Ovary (tissue), 10 donors: ENCODE data around the gene AMFR. TPM values are rescaled to one million over a fixed set of nuclear protein-coding genes. Genes with fewer than 3 reads are reported as not detected.

Source experiments
- DNase-seq, 5 donors: peaks; one replicate each; pipeline ENCODE4 v3.0.0-alpha.2; 2019 to 2020
- H3K27ac ChIP-seq, 2 donors: fragments of 200-600 bp; one replicate each; pipeline versions ENCODE4 v1.5.1 to v1.8.0; 2019 to 2022
- H3K27me3 ChIP-seq: fragments of 200-600 bp; one replicate; pipeline ENCODE4 v1.8.0; 2022
- H3K36me3 ChIP-seq: fragments of 200-600 bp; sonication (generic); one replicate; pipeline ENCODE4 v1.5.1; 2019
- H3K4me1 ChIP-seq: one replicate; pipeline ENCODE4 v1.8.1; 2013; ENCODE audit warnings: mild to moderate bottlenecking, moderate library complexity; ENCODE audit not compliant: insufficient read depth
- H3K4me3 ChIP-seq: fragments of 200-600 bp; sonication (generic); one replicate; pipeline ENCODE4 v1.5.1; 2017
- H3K9me3 ChIP-seq, 2 donors: fragments of 200-600 bp in 1 of 2; sonication (generic) in 1 of 2; one replicate each; pipeline versions ENCODE4 v1.5.1 to v1.8.1; 2013 to 2019; ENCODE audit warnings: mild to moderate bottlenecking in 1 of 2, moderate library complexity in 1 of 2
- CTCF ChIP-seq, 3 donors: fragments of 450-650 bp in 2 of 3; fragments of 200-600 bp in 1 of 3; IDR thresholded peaks; one replicate each; pipeline versions ENCODE4 v1.5.1 to v1.8.0; 2016 to 2022; ENCODE audit warnings: antibody characterized with exemption in 3 of 3, mild to moderate bottlenecking in 1 of 3
- EP300 ChIP-seq: sonication (generic); formaldehyde crosslinking; IDR thresholded peaks from one replicate; pipeline ENCODE4 v1.6.1; 2017; ENCODE audit warnings: antibody characterized with exemption
- POLR2A ChIP-seq: fragments of 450-650 bp; IDR thresholded peaks from one replicate; pipeline ENCODE4 v1.6.1; 2017; ENCODE audit warnings: antibody characterized with exemption, mild to moderate bottlenecking, moderate library complexity
- WGBS, 3 donors: extraction: QIAGEN DNeasy Blood & Tissue Kit in 1 of 3; methylation state at CpG; one replicate each; pipeline versions ENCODE4 v1.1.5 to v1.1.7; 2013 to 2017; 5-methylcytosine and 5-hydroxymethylcytosine counted together
- intact Hi-C, 4 donors: fragments of 100-400 bp; cut with DNase I; formaldehyde crosslinking; loops; one replicate each; pipeline versions ENCODE4 v1.11.0 to v1.15.1; 2022 to 2023
- long read RNA-seq, 3 donors: library from polyadenylated mRNA in 2 of 3; unstranded in 2 of 3; transcript quantifications; one replicate each; pipeline ENCODE4 v2.0.0 and lab custom pipeline, GENCODE V29; 2021 to 2026
- polyA plus RNA-seq, 2 donors: library from polyadenylated mRNA; stranded (reverse); fragments of 200-250 nt in 1 of 2; fragments of 350-450 nt in 1 of 2; fragmentation: Illumina TruSeq in 1 of 2; extraction: RNeasy Lipid Tissue Mini Kit (QIAGEN cat#74804) in 1 of 2; gene quantifications; one replicate each; pipeline ENCODE4 v1.2.3, GENCODE V29; 2013 to 2014
- total RNA-seq, 7 donors: library from RNA; depleted of rRNA in 2 of 7; stranded (reverse); fragments of >200 nt in 2 of 7; fragmentation: NEBNext Ultra II Directional in 3 of 7; extraction: Animal tissue kit (Norgen Biotek cat#: 25700) in 3 of 7; gene quantifications; one replicate each; pipeline versions ENCODE4 v1.1.0 to v1.2.4, GENCODE V29; 2016 to 2023
- donor health status: DM: no; HTN: no; CAD: no; lungs with moderate emphysema.
- donor health status: DM: no; HTN: no; CAD: no.
- donor health status: Bipolar disorder and iron deficiency.
- donor health status: DM: yes; HTN: yes; CAD: no.
- donor health status: DM: no; HTN: no; CAD: no.
- donor health status: DM: yes; HTN: yes; CAD: no.

Gene AMFR
- total RNA-seq (100 to 1,000 TPM; 103 to 130 (median 116) TPM), polyA plus RNA-seq (10 to 100 TPM; 94.1 to 97.8 TPM)
- long read RNA-seq, donor 1, transcript AMFR-210 (2 exons, 1,230 nt), result minor isoform, 10 of 64 reads
- long read RNA-seq, donor 1, transcript AMFR-208 (1 exons, 1,844 nt), result major isoform, 42 of 64 reads
- long read RNA-seq, donor 1, partial matches to known transcripts, result 3 of 64 reads
- long read RNA-seq, donor 1, other reads (novel, unspliced or antisense), result 6 of 64 reads
- long read RNA-seq, donor 2, transcript AMFR-208 (1 exons, 1,844 nt), result minor isoform, 8 of 51 reads
- long read RNA-seq, donor 2, transcript AMFR-201 (14 exons, 3,600 nt), result major isoform, 25 of 51 reads
- long read RNA-seq, donor 2, partial matches to known transcripts, result 18 of 51 reads
- long read RNA-seq, donor 2, other reads (novel, unspliced or antisense), result 0 of 51 reads
- long read RNA-seq, donor 3, transcript AMFR-201 (14 exons, 3,600 nt), result major isoform, 217 of 246 reads
- long read RNA-seq, donor 3, partial matches to known transcripts, result 4 of 246 reads
- long read RNA-seq, donor 3, other reads (novel, unspliced or antisense), result 20 of 246 reads

GRCh38 chr16:56425439-56425832 lies at the start of gene AMFR:
AMFR (minus strand) TSS chr16:56425545; CDS start chr16:56425327, 218 bp downstream.
- Histone ChIP-seq H3K4me3 (peak within 1 kb of the TSS; percentile 85), H3K27ac (peak within 1 kb of the TSS; percentile 86 to 90), H3K36me3 (no peaks in the 10 kb centered on the region), H3K27me3 (no peaks in the 10 kb centered on the region), H3K4me1 (peaks cover 13% of the 10 kb centered on the region), H3K9me3 (no peaks in the 10 kb centered on the region)
- 0 to 1% (median 1%) methylated on average over 33 to 57 of the region's 57 CpGs for WGBS, 3 donors
- DNase-seq, result peak; percentile 54 to 80 (median 69)
- TF ChIP-seq CTCF (IDR thresholded peaks at IDR 0.05) (peak in 2 of 3 donors; percentile 75 to 80), EP300 (no peak)
- intact Hi-C loops, result no loop called here

- no peak overlapping the region for H3K4me3 ChIP-seq
- no peaks in the 10 kb centered on the region for H3K27me3 ChIP-seq
- no peaks in the 10 kb centered on the region for H3K36me3 ChIP-seq
- no peak for DNase-seq
- TF ChIP-seq EP300 (no peak), POLR2A (no peak), CTCF (IDR thresholded peaks at IDR 0.05) (no peak)
- WGBS, 3 donors, result 54 to 86% (median 75%) methylated on average over 1 of the region's 1 CpG
- no peaks in the 10 kb centered on the region for H3K4me1 ChIP-seq
- intact Hi-C loops, result no loop called here
- no peaks in the 10 kb centered on the region for H3K9me3 ChIP-seq
- H3K27ac ChIP-seq, result no peak overlapping the region
These were observed 45.3 kb upstream of the AMFR start for GRCh38 chr16:56470666-56471065.

- DNase-seq, result no peak
- Histone ChIP-seq H3K4me1 (no peaks in the 10 kb centered on the region), H3K27ac (no peak overlapping the region), H3K27me3 (no peaks in the 10 kb centered on the region), H3K9me3 (no peaks in the 10 kb centered on the region), H3K4me3 (no peak overlapping the region), H3K36me3 (no peaks in the 10 kb centered on the region)
- TF ChIP-seq CTCF (IDR thresholded peaks at IDR 0.05) (no peak), EP300 (no peak), POLR2A (no peak)
- intact Hi-C loops, result no loop called here
- WGBS, 3 donors, result 81 to 86% (median 85%) methylated on average over 3 of the region's 3 CpGs
These were observed 44.9 kb upstream of the AMFR start for GRCh38 chr16:56470232-56470631.

GRCh38 chr16:56469748-56470147 lies 44.4 kb upstream of the AMFR start:
- no peak for TF ChIP-seq EP300
- no peak for TF ChIP-seq POLR2A
- no peak for TF ChIP-seq CTCF (IDR thresholded peaks at IDR 0.05)
- Histone ChIP-seq H3K27me3 (no peaks in the 10 kb centered on the region), H3K36me3 (no peaks in the 10 kb centered on the region), H3K9me3 (no peaks in the 10 kb centered on the region), H3K4me3 (no peak overlapping the region), H3K27ac (no peak overlapping the region), H3K4me1 (no peaks in the 10 kb centered on the region)
- 93 to 95% (median 94%) methylated on average over 7 of the region's 7 CpGs for WGBS, 3 donors
- DNase-seq, result no peak
- intact Hi-C loops, result no loop called here
